H1 (cell line): ENCODE measurements around the gene ENKD1. TPM values are rescaled to one million over a fixed set of nuclear protein-coding genes. Genes with fewer than 3 reads are reported as not detected.

Experiments
- CTCF ChIA-PET: fragments of 300-600 bp; sonication (Branson Sonifier 250); formaldehyde crosslinking; loops from one replicate; lab custom pipeline; 2021; ENCODE audit not compliant: partially characterized antibody; lab: Charles Lee
- POLR2A ChIA-PET: fragments of 300-600 bp; sonication (Branson Sonifier 250); formaldehyde crosslinking; loops from one replicate; lab custom pipeline; 2021; ENCODE audit warnings: inconsistent platforms; ENCODE audit not compliant: partially characterized antibody; lab: Charles Lee
- DNase-seq, 2 experiments: peaks; one replicate each; pipeline versions ENCODE4 v3.0.0 to v3.0.0-alpha.2; 2010 to 2022; ENCODE audit warnings: low spot score in 2 of 2, low read depth in 1 of 2, mixed read lengths in 1 of 2
- FAIRE-seq: peaks from 2 replicates; lab custom pipeline; 2011; peaks lifted over from hg19 to GRCh38; lab: Jason Lieb, UNC
- H2AFZ ChIP-seq: 2 replicates; pipeline ENCODE4 v1.8.1; 2012; ENCODE audit warnings: low read length, inconsistent platforms
- H2AK5ac ChIP-seq: 2 replicates; pipeline ENCODE4 v1.6.1; 2013; ENCODE audit warnings: low read depth, low read length
- H2BK120ac ChIP-seq: replicated peaks from 2 replicates; pipeline ENCODE3; 2013; ENCODE audit warnings: low read depth, low read length, inconsistent platforms
- H2BK12ac ChIP-seq: 2 replicates; pipeline ENCODE4 v1.6.1; 2013; ENCODE audit warnings: low read depth, low read length
- H2BK15ac ChIP-seq: 2 replicates; pipeline ENCODE4 v1.6.1; 2013; ENCODE audit warnings: low read length
- H2BK20ac ChIP-seq: 2 replicates; pipeline ENCODE4 v1.6.1; 2013; ENCODE audit warnings: low read length
- H2BK5ac ChIP-seq: 2 replicates; pipeline ENCODE4 v1.6.1; 2013; ENCODE audit warnings: low read depth, low read length
- H3K14ac ChIP-seq: 2 replicates; pipeline ENCODE4 v1.6.1; 2013; ENCODE audit warnings: inconsistent platforms; ENCODE audit not compliant: insufficient read length
- H3K18ac ChIP-seq: 2 replicates; pipeline ENCODE4 v1.6.1; 2013; ENCODE audit warnings: low read length; ENCODE audit errors: extremely low read depth
- H3K23ac ChIP-seq: 2 replicates; pipeline ENCODE4 v1.6.1; 2013; ENCODE audit warnings: inconsistent platforms; ENCODE audit not compliant: insufficient read length
- H3K23me2 ChIP-seq: 2 replicates; pipeline ENCODE4 v1.6.1; 2013; ENCODE audit warnings: low read depth, low read length
- H3K27ac ChIP-seq: 2 replicates; pipeline ENCODE4 v1.6.1; 2011; ENCODE audit warnings: low read depth, low read length, inconsistent platforms
- H3K27me3 ChIP-seq, 4 experiments: replicated peaks in 1 of 4; 1 replicate in 1 of 4; 2 replicates in 3 of 4; pipeline versions ENCODE4 v1.6.1 to v1.8.1; 2011 to 2013; ENCODE audit warnings: low read length in 3 of 4, mild to moderate bottlenecking in 3 of 4, inconsistent platforms in 2 of 4, mixed read lengths in 2 of 4, moderate library complexity in 1 of 4; ENCODE audit not compliant: control insufficient read depth in 3 of 4, insufficient read depth in 3 of 4; ENCODE audit errors: extremely low read depth in 1 of 4
- H3K36me3 ChIP-seq, 4 experiments: 2 replicates each; pipeline versions ENCODE4 v1.6.1 to v1.8.1; 2011 to 2013; ENCODE audit warnings: mild to moderate bottlenecking in 4 of 4, low read length in 3 of 4, moderate library complexity in 2 of 4, control low read depth in 1 of 4, inconsistent platforms in 1 of 4; ENCODE audit not compliant: insufficient read depth in 4 of 4, control insufficient read depth in 2 of 4
- H3K4ac ChIP-seq: replicated peaks from 2 replicates; pipeline ENCODE3; 2013; ENCODE audit warnings: low read length, low read depth, mixed read lengths, inconsistent platforms; ENCODE audit not compliant: insufficient read length
- H3K4me1 ChIP-seq, 4 experiments: replicated peaks in 1 of 4; 1 replicate in 1 of 4; 2 replicates in 3 of 4; pipeline versions ENCODE4 v1.6.1 to v1.8.1; 2011 to 2013; ENCODE audit warnings: low read length in 3 of 4, inconsistent platforms in 2 of 4, mixed read lengths in 1 of 4; ENCODE audit not compliant: insufficient read depth in 4 of 4, control insufficient read depth in 3 of 4
- H3K4me2 ChIP-seq, 2 experiments: 2 replicates each; pipeline versions ENCODE4 v1.6.1 to v1.8.1; 2011 to 2013; ENCODE audit warnings: low read depth in 2 of 2, low read length in 2 of 2, control low read depth in 1 of 2, inconsistent platforms in 1 of 2, mild to moderate bottlenecking in 1 of 2; ENCODE audit not compliant: insufficient read depth in 1 of 2
- H3K4me3 ChIP-seq, 4 experiments: fragments of 200-600, 300-600 bp in 1 of 4; sonication (generic), shearing (Covaris generic), sonication (Bioruptor Twin) in 1 of 4; 2 replicates each; pipeline versions ENCODE4 v1.5.1 to v1.8.1; 2011 to 2016; ENCODE audit warnings: low read length in 4 of 4, low read depth in 3 of 4, control low read depth in 2 of 4, inconsistent platforms in 2 of 4, mild to moderate bottlenecking in 2 of 4, mixed read lengths in 1 of 4, moderate library complexity in 1 of 4; ENCODE audit not compliant: insufficient read depth in 2 of 4; ENCODE audit errors: extremely low read depth in 1 of 4
- H3K56ac ChIP-seq: replicated peaks from 2 replicates; pipeline ENCODE3; 2013; ENCODE audit warnings: low read depth, mild to moderate bottlenecking, mixed read lengths, low read length, inconsistent platforms; ENCODE audit not compliant: insufficient read length
- H3K79me1 ChIP-seq: 2 replicates; pipeline ENCODE4 v1.6.1; 2013; ENCODE audit warnings: low read depth, low read length, control low read depth
- H3K79me2 ChIP-seq, 2 experiments: 2 replicates each; pipeline versions ENCODE4 v1.6.1 to v1.8.1; 2012 to 2013; ENCODE audit warnings: low read length in 2 of 2, mild to moderate bottlenecking in 2 of 2, inconsistent platforms in 1 of 2; ENCODE audit not compliant: insufficient read depth in 2 of 2, control insufficient read depth in 1 of 2
- H3K9ac ChIP-seq, 4 experiments: replicated peaks in 1 of 4; 1 replicate in 1 of 4; 2 replicates in 3 of 4; pipeline versions ENCODE4 v1.6.1 to v1.8.1; 2011 to 2013; ENCODE audit warnings: low read depth in 3 of 4, low read length in 3 of 4, control low read depth in 2 of 4, mild to moderate bottlenecking in 2 of 4, moderate library complexity in 2 of 4, inconsistent platforms in 1 of 4; ENCODE audit errors: extremely low read depth in 1 of 4
- H3K9me3 ChIP-seq, 2 experiments: 2 replicates each; pipeline versions ENCODE4 v1.6.1 to v1.8.1; 2012 to 2013; ENCODE audit warnings: mild to moderate bottlenecking in 2 of 2, moderate library complexity in 2 of 2, control low read depth in 1 of 2, inconsistent platforms in 1 of 2, low read depth in 1 of 2, low read length in 1 of 2, mixed read lengths in 1 of 2; ENCODE audit not compliant: insufficient read depth in 2 of 2
- H4K20me1 ChIP-seq, 2 experiments: replicated peaks in 1 of 2; 2 replicates each; pipeline versions ENCODE3 to v1.8.1; 2011 to 2013; ENCODE audit warnings: inconsistent platforms in 2 of 2, low read length in 2 of 2, mild to moderate bottlenecking in 1 of 2; ENCODE audit not compliant: insufficient read depth in 2 of 2, control insufficient read depth in 1 of 2
- H4K5ac ChIP-seq: 2 replicates; pipeline ENCODE4 v1.6.1; 2013; ENCODE audit warnings: low read length, low read depth, mixed read lengths, inconsistent platforms; ENCODE audit not compliant: insufficient read length
- H4K8ac ChIP-seq: 2 replicates; pipeline ENCODE4 v1.8.0; 2013; ENCODE audit warnings: mild to moderate bottlenecking, moderate library complexity, low read length, inconsistent platforms; ENCODE audit not compliant: insufficient read depth; ENCODE audit errors: extremely low read depth
- H4K91ac ChIP-seq: replicated peaks from 2 replicates; pipeline ENCODE3; 2013; ENCODE audit warnings: low read length, mixed read lengths, inconsistent platforms; ENCODE audit not compliant: insufficient read length
- ASH2L ChIP-seq: fragments of 200-600, 300-600 bp; sonication (generic); IDR thresholded peaks from one replicate; pipeline ENCODE4 v1.7.1; 2017; ENCODE audit warnings: low read length
- ATF3 ChIP-seq: IDR thresholded peaks from 2 replicates; pipeline ENCODE4 v1.6.1; 2011; ENCODE audit warnings: low read depth, mild to moderate bottlenecking, low read length; ENCODE audit not compliant: insufficient read depth
- BCL11A ChIP-seq, 2 experiments: IDR thresholded peaks; one replicate each; pipeline ENCODE4 v1.6.1; 2011; ENCODE audit warnings: low read depth in 2 of 2, low read length in 2 of 2, mild to moderate bottlenecking in 2 of 2
- BRCA1 ChIP-seq: IDR thresholded peaks from 2 replicates; pipeline ENCODE4 v1.6.1; 2012; ENCODE audit warnings: low read depth, low read length, improper control_type of control experiment
- CHD1 ChIP-seq: IDR thresholded peaks from 2 replicates; pipeline ENCODE4 v1.6.1; 2012; ENCODE audit warnings: low read depth, low read length, improper control_type of control experiment
- POU5F1 ChIP-seq: IDR thresholded peaks from 2 replicates; pipeline ENCODE4 v1.6.1; 2011; ENCODE audit warnings: low read depth, mild to moderate bottlenecking, low read length, moderate library complexity
- RBBP5 ChIP-seq: IDR thresholded peaks from 2 replicates; pipeline ENCODE4 v1.7.1; 2012; ENCODE audit warnings: low read depth, mild to moderate bottlenecking, inconsistent platforms, low read length, moderate library complexity, borderline replicate concordance
- RXRA ChIP-seq: IDR thresholded peaks from 2 replicates; pipeline ENCODE4 v1.6.1; 2011; ENCODE audit warnings: low read depth, mild to moderate bottlenecking, low read length, moderate library complexity; ENCODE audit not compliant: insufficient read depth
- SIN3A ChIP-seq, 2 experiments: IDR thresholded peaks in 1 of 2; conservative IDR thresholded peaks in 1 of 2; 2 replicates each; pipeline ENCODE4 v1.6.1; 2011 to 2012; ENCODE audit warnings: low read length in 2 of 2, improper control_type of control experiment in 1 of 2, low read depth in 1 of 2, mild to moderate bottlenecking in 1 of 2
- YY1 ChIP-seq: IDR thresholded peaks from 2 replicates; pipeline ENCODE4 v1.6.1; 2011; ENCODE audit warnings: low read depth, mild to moderate bottlenecking, low read length
- ZNF274 ChIP-seq: IDR thresholded peaks from 2 replicates; pipeline ENCODE4 v1.7.0; 2012; ENCODE audit warnings: low read length, borderline replicate concordance; ENCODE audit errors: extremely low read depth
- WGBS, 2 experiments: shearing (Covaris generic) in 1 of 2; methylation state at CpG; one replicate each; pipeline versions ENCODE4 v1.1.6 to v1.1.7; 2013 to 2015; ENCODE audit warnings: low lambda C conversion rate in 2 of 2, mixed read lengths in 2 of 2, inconsistent platforms in 1 of 2, low coverage in 1 of 2, missing lambda C conversion rate in 1 of 2; ENCODE audit not compliant: insufficient replicate concordance in 2 of 2, insufficient coverage in 1 of 2, insufficient read length in 1 of 2; ENCODE audit errors: extremely low coverage in 1 of 2, missing lambda C conversion rate in 1 of 2; 5-methylcytosine and 5-hydroxymethylcytosine counted together
- polyA plus RNA-seq, 7 experiments: library from polyadenylated mRNA; depleted of rRNA in 3 of 7; stranded (reverse) in 5 of 7; unstranded in 2 of 7; fragments of >200 nt in 5 of 7; fragments of 200-250 nt in 2 of 7; gene quantifications; 1 replicate in 5 of 7; 2 replicates in 1 of 7; 4 replicates in 1 of 7; pipeline versions ENCODE4 v1.2.1 to v1.2.3, GENCODE V29; 2011 to 2013; ENCODE audit warnings: missing spikeins in 2 of 7, mixed read lengths in 2 of 7
- total RNA-seq: library from RNA; stranded (reverse); fragmentation: NEBNext Ultra II Directional; extraction: Animal tissue kit (Norgen Biotek cat#: 25700); gene quantifications from 2 replicates; pipeline ENCODE4 v1.2.1, GENCODE V29; 2021
- TF ChIP-seq, protein P1 (sequence below): IDR thresholded peaks from 2 replicates; pipeline ENCODE4 v1.6.1; 2012; ENCODE audit warnings: low read length, inconsistent platforms

The ENKD1 gene
- total and polyA plus RNA-seq, 2 of the 8 experiments (the other 6 are each of a cell fraction or from before 2014, with no cell fraction given), result 12.9 to 16.1 TPM

- peaks cover 0 to 7% of the 10 kb centered on the region in 2 experiments for H4K20me1 ChIP-seq
- no peaks in the 10 kb centered on the region for H3K23me2 ChIP-seq
- no peaks in the 10 kb centered on the region for H3K27me3 ChIP-seq
- no peak overlapping the region for H2BK15ac ChIP-seq
- H3K79me2 ChIP-seq, result peaks cover 0 to 18% of the 10 kb centered on the region in 2 experiments; a peak in 2 of 4 replicates
- H2BK5ac ChIP-seq, result no peak overlapping the region
- FAIRE-seq (no peak), DNase-seq (no peak)
- no peak overlapping the region for H2BK120ac ChIP-seq
- no peak overlapping the region for H3K4me2 ChIP-seq
- no peak overlapping the region for H4K5ac ChIP-seq
- H3K4ac ChIP-seq, result no peak overlapping the region
- no peak overlapping the region for H3K23ac ChIP-seq
- H2BK12ac ChIP-seq, result no peak overlapping the region
- H3K79me1 ChIP-seq, result peaks cover 7% of the 10 kb centered on the region; the same call in 1 of the 2 replicates
- 98% methylated on average over 7 of the region's 7 CpGs; no CpG with 5 or more reads in 1 of the 2 experiments for WGBS, 2 experiments
- CTCF ChIA-PET, result interaction anchor here (0.8 kb wide), 1 partner anchor 26 kb away, joined by 3 read pairs; no protein-coding TSS in a partner anchor
- no peak overlapping the region for H3K4me3 ChIP-seq
- H3K36me3 ChIP-seq, result peaks cover 0 to 3% (median 0%) of the 10 kb centered on the region in 4 experiments; a peak in 1 of 8 replicates
- no peak overlapping the region for H2BK20ac ChIP-seq
- POLR2A ChIA-PET, result no interaction called here
- H3K18ac ChIP-seq, result no peak overlapping the region
- H4K91ac ChIP-seq, result no peak overlapping the region
- H3K9ac ChIP-seq, result no peak overlapping the region
- no peak overlapping the region for H3K56ac ChIP-seq
- no peak overlapping the region for H2AK5ac ChIP-seq
- H3K4me1 ChIP-seq, result peaks cover 0 to 3% (median 2%) of the 10 kb centered on the region in 4 experiments; a peak in 1 of 7 replicates
- no peak overlapping the region for H3K14ac ChIP-seq
- peaks cover 0 to 4% of the 10 kb centered on the region in 2 experiments; a peak in 1 of 4 replicates for H3K9me3 ChIP-seq
- H4K8ac ChIP-seq, result no peak overlapping the region
- no peak overlapping the region for H2AFZ ChIP-seq
- no peak overlapping the region for H3K27ac ChIP-seq
- no peak for TF ChIP-seq RXRA
- no peak for TF ChIP-seq ZNF274
- no peak for TF ChIP-seq POU5F1
- no peak for TF ChIP-seq BRCA1
- TF ChIP-seq ASH2L, result no peak
- no peak for TF ChIP-seq CHD1
- TF ChIP-seq ATF3, result no peak
- TF ChIP-seq, protein P1, sequence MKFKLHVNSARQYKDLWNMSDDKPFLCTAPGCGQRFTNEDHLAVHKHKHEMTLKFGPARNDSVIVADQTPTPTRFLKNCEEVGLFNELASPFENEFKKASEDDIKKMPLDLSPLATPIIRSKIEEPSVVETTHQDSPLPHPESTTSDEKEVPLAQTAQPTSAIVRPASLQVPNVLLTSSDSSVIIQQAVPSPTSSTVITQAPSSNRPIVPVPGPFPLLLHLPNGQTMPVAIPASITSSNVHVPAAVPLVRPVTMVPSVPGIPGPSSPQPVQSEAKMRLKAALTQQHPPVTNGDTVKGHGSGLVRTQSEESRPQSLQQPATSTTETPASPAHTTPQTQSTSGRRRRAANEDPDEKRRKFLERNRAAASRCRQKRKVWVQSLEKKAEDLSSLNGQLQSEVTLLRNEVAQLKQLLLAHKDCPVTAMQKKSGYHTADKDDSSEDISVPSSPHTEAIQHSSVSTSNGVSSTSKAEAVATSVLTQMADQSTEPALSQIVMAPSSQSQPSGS, result no peak
- no peak for TF ChIP-seq BCL11A (IDR thresholded peaks at IDR 0.05; ENCODE audit: low read depth in 2 of 2, low read length in 2 of 2)
- no peak for TF ChIP-seq YY1
- no peak for TF ChIP-seq RBBP5
- no peak for TF ChIP-seq SIN3A (conservative IDR thresholded peaks at IDR 0.05 in 1 of 2, IDR thresholded peaks at IDR 0.05 in 1 of 2; ENCODE audit: low read depth in 1 of 2, low read length in 2 of 2)
Measured at GRCh38 chr16:67699265-67699664, 32.7 kb upstream of the ENKD1 start.
